Measurements from ENCODE around the gene TFRC.
"Not testable (repeated sequence)": the region's sequence is repeated elsewhere in the genome, so short reads cannot be mapped to it uniquely, and the experiment has no call there.

TFRC gene

GRCh38 chr3:196002721-196003120 lies 79.2 kb downstream of the TFRC start:
- not testable (repeated sequence) for DNase-seq

GRCh38 chr3:196001240-196001639 lies 80.7 kb downstream of the TFRC start:
- DNase-seq, result not testable (repeated sequence)

GRCh38 chr3:196000360-196000950 lies 81.4 kb downstream of the TFRC start:
- DNase-seq, result not testable (repeated sequence)

GRCh38 chr3:195999896-196000295 lies 82.0 kb downstream of the TFRC start:
- DNase-seq, result no peak
